Embryonic facial prominence (tissue), 1 donor: ENCODE measurements around the gene SLC39A10.

Experiments
- DNase-seq: peaks from one replicate; pipeline ENCODE4 v3.0.0-alpha.2; 2016; ENCODE audit errors: extremely low spot score

Gene SLC39A10

GRCh38 chr2:195727106-195727505, 70.1 kb downstream of the SLC39A10 start:
- DNase-seq: no peak

GRCh38 chr2:195730912-195731311, 73.9 kb downstream of the SLC39A10 start:
- no peak for DNase-seq

GRCh38 chr2:195732574-195732973, 75.5 kb downstream of the SLC39A10 start:
- no peak for DNase-seq

DNA sequence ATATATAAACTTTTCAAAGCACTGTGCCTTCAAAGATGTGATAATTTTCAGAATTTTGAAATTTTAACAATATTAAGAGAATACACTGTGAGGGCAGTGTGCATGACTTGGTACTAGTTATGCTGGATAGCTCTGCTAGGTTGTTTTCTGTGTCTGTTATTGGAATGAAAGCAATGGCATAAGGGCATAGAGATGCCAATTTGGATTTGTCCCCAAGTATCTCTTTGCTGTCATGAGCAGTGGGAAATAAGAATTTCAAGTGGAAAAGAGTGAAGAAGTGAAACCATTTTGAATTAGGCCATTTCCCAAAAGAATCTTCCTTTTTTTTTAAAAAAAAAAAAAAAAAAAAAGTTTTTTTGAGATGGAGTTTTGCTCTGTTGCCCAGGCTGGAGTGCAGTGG, 76.8 kb downstream of the SLC39A10 start:
- DNase-seq: no peak

DNA sequence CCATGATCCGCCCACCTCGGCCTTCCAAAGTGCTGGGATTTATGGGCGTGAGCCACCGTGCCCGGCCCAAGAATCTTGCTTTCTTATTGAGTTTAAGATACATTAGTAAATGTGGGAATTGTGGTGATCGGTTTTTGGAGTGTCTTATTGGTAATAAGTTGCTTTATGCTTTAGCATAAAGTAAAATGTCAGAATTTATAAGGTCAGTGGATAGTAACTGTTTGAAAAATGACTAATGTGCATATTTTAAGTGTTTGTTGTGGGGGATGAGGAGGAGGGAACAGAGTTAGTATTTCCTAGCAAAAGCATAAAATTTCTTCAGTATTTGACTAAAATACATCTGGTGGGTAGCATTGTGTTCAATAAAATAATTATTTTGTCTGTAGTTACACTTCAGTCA, 77.4 kb downstream of the SLC39A10 start:
- no peak for DNase-seq

DNA sequence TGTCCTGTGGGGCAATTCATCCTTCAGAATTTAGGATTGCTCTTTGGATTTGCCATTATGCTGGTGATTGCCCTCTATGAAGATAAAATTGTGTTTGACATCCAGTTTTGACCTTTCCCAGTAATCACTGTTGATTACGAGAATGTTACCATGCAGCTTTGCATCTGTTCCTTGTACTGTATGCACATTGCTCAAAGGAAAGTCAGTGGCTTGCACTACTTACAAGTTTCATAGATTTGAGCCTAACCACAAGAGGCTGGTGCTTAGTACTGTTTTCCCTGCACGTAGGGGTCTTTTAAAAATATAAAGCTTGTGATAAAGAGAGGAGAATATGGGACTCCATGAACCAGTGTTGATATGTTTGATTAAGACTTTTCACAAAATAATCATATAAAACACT, 77.9 kb downstream of the SLC39A10 start:
- no peak for DNase-seq

DNA sequence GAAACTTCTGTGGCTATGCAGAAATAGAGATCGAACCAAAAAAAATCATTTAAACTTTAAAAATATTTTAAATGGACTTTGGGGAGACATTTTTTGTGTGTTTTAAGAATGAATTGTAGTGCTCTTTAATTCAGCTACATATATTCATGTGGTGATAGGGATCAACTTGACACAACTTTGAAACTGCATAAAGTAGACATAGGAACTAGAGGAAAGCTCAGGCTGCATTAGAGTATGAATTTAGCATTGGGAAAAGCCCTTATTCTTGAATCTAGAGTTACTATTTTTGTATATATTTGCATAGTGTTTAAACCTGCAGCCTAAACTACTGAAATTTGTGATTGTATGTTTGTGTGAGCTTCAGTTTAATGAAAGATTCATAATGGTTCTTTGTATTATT, 78.3 kb downstream of the SLC39A10 start:
- no peak for DNase-seq

DNA sequence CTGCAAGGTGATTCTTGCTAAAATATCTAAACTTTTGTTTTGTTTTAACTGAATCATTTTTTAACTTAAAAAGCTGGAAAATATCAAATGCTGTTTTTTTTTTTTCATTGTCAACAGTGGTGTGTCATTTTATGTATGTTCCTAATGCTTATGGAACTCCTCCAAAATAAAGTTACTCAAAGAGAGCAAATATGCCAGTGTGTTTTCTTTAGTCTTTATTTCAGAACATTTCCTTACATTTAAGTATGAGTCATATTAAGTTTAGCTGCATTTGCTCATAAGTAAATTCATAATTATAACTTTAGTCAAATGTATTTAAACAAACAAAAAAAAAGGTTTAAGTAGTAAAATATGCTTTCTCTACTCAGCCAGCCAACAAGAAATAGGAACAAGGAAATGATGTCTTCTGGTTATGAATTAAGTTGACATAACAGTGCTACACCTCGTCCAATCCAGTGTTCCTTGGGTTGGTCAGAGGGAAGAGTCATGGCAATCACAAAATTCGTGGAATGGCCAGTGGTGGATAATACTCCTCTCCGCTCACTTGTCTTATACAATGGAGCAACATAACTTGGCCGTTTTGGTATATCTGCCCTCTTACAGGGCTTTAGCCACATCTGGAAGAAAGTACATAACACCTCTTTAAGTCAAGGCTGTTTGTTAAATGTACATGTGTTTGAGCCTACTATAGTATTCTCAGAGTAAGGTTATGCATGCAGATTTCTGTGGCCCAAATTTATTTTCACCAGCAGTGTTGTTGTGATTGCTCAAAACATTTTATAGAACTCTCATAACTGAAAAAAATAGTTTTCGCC, 80.7 kb downstream of the SLC39A10 start:
- DNase-seq: no peak

GRCh38 chr2:195741191-195741590, 84.2 kb downstream of the SLC39A10 start:
- DNase-seq: no peak

- no peak for DNase-seq
These were observed 99.4 kb downstream of the SLC39A10 start for GRCh38 chr2:195756218-195756942.

DNA sequence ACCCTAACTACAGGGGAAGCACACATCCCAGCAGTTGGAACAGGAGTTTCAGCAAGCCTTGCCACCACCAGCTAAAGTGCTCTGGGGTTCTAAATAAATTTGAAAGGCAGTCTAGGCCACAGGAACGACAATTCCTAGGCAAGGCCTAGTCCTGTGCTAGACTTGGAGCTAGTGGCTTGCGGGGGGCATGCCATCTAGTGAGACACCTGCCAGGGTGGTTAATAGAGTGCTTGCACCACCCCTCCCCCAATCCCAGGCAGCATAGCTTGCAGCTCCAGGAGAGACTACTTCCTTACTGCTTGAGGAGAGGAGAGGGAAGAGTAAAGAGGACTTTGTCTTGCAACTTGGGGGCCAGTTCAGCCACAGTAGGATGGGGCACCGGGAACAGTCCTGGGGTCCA, 101.8 kb downstream of the SLC39A10 start:
- DNase-seq: no peak

GRCh38 chr2:195759877-195760276, 102.9 kb downstream of the SLC39A10 start:
- DNase-seq: no peak

GRCh38 chr2:195763866-195764265, 106.8 kb downstream of the SLC39A10 start:
- no peak for DNase-seq

DNA sequence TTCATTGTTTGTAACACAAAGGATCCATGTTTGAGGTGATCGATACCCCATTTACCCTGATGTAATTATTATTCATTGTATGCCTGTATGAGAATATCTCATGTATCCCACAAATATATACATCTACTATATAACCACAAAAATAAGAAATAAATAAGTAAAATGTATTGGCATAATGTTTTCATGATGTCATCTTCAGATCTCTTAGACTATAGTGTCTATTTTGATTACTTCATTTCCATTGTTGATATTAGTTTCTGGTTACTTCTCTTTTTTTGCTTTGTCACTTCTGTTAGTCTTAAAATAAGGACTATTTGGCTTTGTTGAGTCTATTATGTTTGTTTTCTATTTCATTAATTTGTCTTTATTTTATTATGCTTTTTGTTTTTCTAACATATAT, 109.7 kb downstream of the SLC39A10 start:
- no peak for DNase-seq

- DNase-seq: no peak
These were observed 111.4 kb downstream of the SLC39A10 start for GRCh38 chr2:195768431-195768830.

DNA sequence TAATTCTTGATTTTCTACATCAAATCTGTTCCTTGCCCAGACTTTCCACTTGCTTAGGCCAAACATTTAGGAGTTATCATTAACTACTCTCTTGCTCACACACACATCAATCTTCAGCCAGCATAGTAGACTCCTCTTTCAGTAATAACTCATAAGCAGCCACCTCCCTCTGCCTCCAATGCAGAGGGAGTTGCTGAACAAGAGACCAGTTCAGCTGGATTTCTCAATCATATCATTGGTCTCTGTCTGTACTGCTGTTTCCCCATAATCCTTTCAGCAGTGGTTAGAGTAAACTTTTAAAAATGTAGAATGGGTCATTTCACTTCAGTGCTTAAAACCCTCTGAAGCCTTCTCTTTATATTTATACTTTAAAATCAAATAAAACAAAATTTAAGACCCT, 112.9 kb downstream of the SLC39A10 start:
- no peak for DNase-seq

DNA sequence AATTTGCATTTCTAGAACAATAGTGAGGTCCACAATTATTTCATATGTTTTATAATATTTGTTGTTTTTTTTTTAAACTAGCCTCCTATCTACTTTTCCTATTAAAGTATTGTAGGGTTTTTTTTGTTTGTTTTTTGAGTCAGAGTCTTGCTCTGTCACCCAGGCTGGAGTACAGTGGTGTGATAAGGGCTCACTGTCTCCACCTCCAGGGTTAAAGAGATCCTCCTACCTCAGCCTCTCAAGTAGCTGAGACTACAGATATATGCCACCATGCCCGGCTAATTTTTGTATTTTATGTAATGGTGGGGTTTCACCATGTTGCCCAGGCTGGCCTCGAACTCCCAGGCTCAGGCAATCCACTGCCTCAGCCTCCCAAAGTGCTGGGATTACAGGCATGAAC, 122.5 kb downstream of the SLC39A10 start:
- no peak for DNase-seq

DNA sequence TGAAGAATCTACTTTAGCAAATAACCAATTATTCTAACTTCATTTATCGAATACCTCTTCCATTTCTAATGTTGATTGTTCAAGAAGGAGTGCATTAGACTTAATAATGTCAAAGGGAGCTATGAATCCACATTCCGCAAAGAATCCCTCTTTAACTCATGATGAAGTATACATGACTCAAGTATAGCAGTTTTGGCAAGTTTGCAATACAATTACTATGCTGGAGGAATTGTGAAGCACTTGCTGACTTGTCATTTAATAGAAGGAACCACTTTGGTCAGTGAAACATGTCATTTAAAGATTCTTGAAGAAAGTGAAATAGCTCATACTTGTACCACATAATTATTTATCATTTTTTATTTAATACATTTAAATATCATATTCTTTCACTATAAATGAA, 125.1 kb downstream of the SLC39A10 start:
- DNase-seq: no peak
